ENCODE measurements around the gene TMEM179B. TPM values are rescaled to one million over a fixed set of nuclear protein-coding genes. Genes with fewer than 3 reads are reported as not detected.

The TMEM179B gene
- total and polyA plus RNA-seq, 9 of the 15 experiments (the other 6 are each of a cell fraction or from before 2014, with no cell fraction given), result 27.7 to 105 (median 37.0) TPM

- TF ChIP-seq FOXK1 (CRISPR knock-in tag; IDR thresholded peaks at IDR 0.05; ENCODE audit: borderline replicate concordance) (peak; percentile 93), COPS2 (conservative IDR thresholded peaks at IDR 0.05) (no peak), HDAC1 (IDR thresholded peaks at IDR 0.05) (peak in 1 of 2 experiments; percentile 81; a peak in 2 of 4 replicates), ZFX (CRISPR knock-in tag; IDR thresholded peaks at IDR 0.05) (peak; percentile 98), GMEB1 (CRISPR knock-in tag; IDR thresholded peaks at IDR 0.05) (peak; percentile 83), MXD1 (CRISPR knock-in tag; IDR thresholded peaks at IDR 0.05; ENCODE audit: borderline replicate concordance, poor library complexity, severe bottlenecking) (peak; percentile 64), CUX1 (CRISPR knock-in tag; IDR thresholded peaks at IDR 0.05) (no peak), U2AF1 (optimal IDR thresholded peaks at IDR 0.05; ENCODE audit: low read depth, low read length) (peak; percentile 56), MBD2 (IDR thresholded peaks at IDR 0.05; ENCODE audit: borderline replicate concordance, low read depth) (peak; percentile 95), RBM39 (optimal IDR thresholded peaks at IDR 0.05; ENCODE audit: low read depth, low read length) (no peak), JUNB (CRISPR knock-in tag; conservative IDR thresholded peaks at IDR 0.05) (no peak), TFE3 (CRISPR knock-in tag; IDR thresholded peaks at IDR 0.05) (no peak; the same call in 1 of the 2 replicates), GATAD2A (IDR thresholded peaks at IDR 0.05) (no peak), HOMEZ (CRISPR knock-in tag; IDR thresholded peaks at IDR 0.05) (no peak), ATF7 (IDR thresholded peaks at IDR 0.05) (peak; percentile 84), TBL1XR1 (IDR thresholded peaks at IDR 0.05; ENCODE audit: low read length in 2 of 2) (peak; percentile 53 to 80; a peak in 2 of 4 replicates), CBX1 (IDR thresholded peaks at IDR 0.05; ENCODE audit: low read depth) (peak; percentile 98)
Measured at GRCh38 chr11:62805076-62805892, 18.1 kb downstream of the TMEM179B start, which contains the start of gene NXF1 (continued).
